ENCODE measurements around the gene RALB.

DNA sequence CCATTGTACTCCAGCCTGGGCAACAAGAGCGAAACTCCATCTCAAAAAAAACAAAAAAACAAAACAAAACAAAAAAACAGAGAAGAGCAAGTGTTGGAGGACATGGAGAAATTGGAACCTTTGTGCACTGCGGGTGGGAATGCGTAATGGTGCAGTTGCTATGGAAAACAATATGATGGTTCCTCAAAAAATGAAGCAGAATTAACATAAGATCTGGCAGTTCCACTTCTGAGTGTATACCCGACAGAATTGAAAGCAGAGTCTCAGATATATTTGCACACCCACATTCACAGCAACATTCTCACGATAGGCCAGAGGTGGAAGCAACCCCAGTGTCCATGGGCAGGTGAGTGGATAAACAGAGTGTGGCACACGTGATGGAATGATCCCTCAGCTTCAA, 11.0 kb upstream of the RALB start:
- TF ChIP-seq POLR2AphosphoS5 (IDR thresholded peaks at IDR 0.05) (no peak), POLR2A (IDR thresholded peaks at IDR 0.05) (no peak)
- TF ChIP-seq, protein P1, sequence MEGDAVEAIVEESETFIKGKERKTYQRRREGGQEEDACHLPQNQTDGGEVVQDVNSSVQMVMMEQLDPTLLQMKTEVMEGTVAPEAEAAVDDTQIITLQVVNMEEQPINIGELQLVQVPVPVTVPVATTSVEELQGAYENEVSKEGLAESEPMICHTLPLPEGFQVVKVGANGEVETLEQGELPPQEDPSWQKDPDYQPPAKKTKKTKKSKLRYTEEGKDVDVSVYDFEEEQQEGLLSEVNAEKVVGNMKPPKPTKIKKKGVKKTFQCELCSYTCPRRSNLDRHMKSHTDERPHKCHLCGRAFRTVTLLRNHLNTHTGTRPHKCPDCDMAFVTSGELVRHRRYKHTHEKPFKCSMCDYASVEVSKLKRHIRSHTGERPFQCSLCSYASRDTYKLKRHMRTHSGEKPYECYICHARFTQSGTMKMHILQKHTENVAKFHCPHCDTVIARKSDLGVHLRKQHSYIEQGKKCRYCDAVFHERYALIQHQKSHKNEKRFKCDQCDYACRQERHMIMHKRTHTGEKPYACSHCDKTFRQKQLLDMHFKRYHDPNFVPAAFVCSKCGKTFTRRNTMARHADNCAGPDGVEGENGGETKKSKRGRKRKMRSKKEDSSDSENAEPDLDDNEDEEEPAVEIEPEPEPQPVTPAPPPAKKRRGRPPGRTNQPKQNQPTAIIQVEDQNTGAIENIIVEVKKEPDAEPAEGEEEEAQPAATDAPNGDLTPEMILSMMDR (IDR thresholded peaks at IDR 0.05), result no peak

All from stomach (tissue), 4 donors.